Natural killer cell treated with Interleukin-12 subunit alpha and Interleukin-12 subunit beta and Interleukin-15 and Interleukin-18, amount 100 ng/mL, for 72 hours (primary cell): Measurements from ENCODE around the gene NRSN1. TPM values are rescaled to one million over a fixed set of nuclear protein-coding genes. Genes with fewer than 3 reads are reported as not detected.
"Not testable (repeated sequence)": the region's sequence is repeated elsewhere in the genome, so short reads cannot be mapped to it uniquely, and the experiment has no call there.

Experiments used
- ATAC-seq, 2 donors: fragments of 150-1000 bp; cut with Tn5 transposase in 1 of 2; sonication (Bioruptor Pico), chemical (Tn5 transposase) in 1 of 2; 2 replicates each; pipeline ENCODE4 v1.10.0; 2021
- DNase-seq: peaks from one replicate; pipeline ENCODE4 v3.0.0; 2022; ENCODE audit warnings: low spot score
- H3K27ac Mint-ChIP-seq, 2 donors: 1 replicate in 1 of 2; 2 replicates in 1 of 2; pipeline ENCODE4 v1.8.0; 2022; ENCODE audit warnings: mixed read lengths in 2 of 2, mild to moderate bottlenecking in 1 of 2, moderate library complexity in 1 of 2
- H3K27me3 Mint-ChIP-seq, 2 donors: 1 replicate in 1 of 2; 2 replicates in 1 of 2; pipeline ENCODE4 v1.8.0; 2022; ENCODE audit warnings: mixed read lengths in 2 of 2
- H3K36me3 Mint-ChIP-seq: one replicate; pipeline ENCODE4 v1.8.0; 2022; ENCODE audit warnings: mixed read lengths
- H3K4me1 Mint-ChIP-seq, 2 donors: 1 replicate in 1 of 2; 2 replicates in 1 of 2; pipeline ENCODE4 v1.8.0; 2022; ENCODE audit warnings: low read depth in 2 of 2, mixed read lengths in 2 of 2, mild to moderate bottlenecking in 1 of 2
- H3K4me3 Mint-ChIP-seq: one replicate; pipeline ENCODE4 v1.8.0; 2022; ENCODE audit warnings: mixed read lengths
- H3K9me3 Mint-ChIP-seq: 2 replicates; pipeline ENCODE4 v1.8.0; 2022; ENCODE audit warnings: mixed read lengths
- total RNA-seq, 2 donors: library from RNA; stranded (reverse); gene quantifications; one replicate each; pipeline ENCODE4 v1.2.3, GENCODE V29; 2022

NRSN1 gene
- total RNA-seq, 2 donors from 2014 or later = not detected

DNA sequence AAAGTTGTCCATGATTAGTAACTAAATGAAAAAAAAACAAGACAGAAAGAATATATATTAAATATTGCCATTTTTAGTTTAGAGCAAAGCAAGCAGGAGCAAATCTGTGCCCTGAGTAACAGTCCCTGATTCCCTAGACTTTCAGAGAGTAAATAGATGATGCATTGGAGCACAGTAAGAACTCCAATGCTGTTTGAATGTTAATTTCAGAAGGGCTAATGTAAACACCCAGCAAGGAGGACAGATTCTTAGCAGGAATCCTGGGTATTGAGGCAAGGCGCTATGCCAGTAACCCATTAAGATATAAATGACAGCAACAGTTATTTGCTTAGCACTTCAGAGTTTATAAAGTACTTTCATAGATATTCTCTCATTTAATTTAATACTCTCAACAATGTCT lies 15.6 kb upstream of the NRSN1 start:
- Mint-ChIP-seq H3K4me3 (no peak overlapping the region), H3K9me3 (no peaks in the 10 kb centered on the region), H3K4me1 (no peaks in the 10 kb centered on the region), H3K36me3 (no peaks in the 10 kb centered on the region), H3K27ac (no peak overlapping the region), H3K27me3 (no peaks in the 10 kb centered on the region)
- ATAC-seq (no peak), DNase-seq (no peak)

DNA sequence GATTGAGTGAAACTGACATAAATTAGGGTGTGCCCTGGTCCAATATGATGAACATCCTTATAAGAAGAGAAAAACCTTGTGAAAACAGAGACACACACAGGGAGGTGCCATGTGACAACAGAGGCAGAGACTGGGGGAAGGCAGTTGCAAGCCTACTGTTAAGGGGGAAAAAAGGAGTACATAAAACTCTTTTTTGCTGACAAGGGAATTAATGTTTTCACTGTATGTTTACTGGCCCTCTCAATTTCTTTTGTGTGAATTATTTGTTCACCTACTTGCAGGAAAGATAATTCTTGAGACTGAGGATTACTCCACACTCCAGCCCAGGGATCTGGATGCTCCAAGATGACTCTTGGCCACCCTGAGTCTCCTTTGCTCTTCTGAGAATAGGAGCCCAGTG lies 12.1 kb upstream of the NRSN1 start:
- ATAC-seq (no peak), DNase-seq (no peak)
- Mint-ChIP-seq H3K27me3 (no peaks in the 10 kb centered on the region), H3K36me3 (no peaks in the 10 kb centered on the region), H3K4me1 (no peaks in the 10 kb centered on the region), H3K9me3 (peaks cover 7% of the 10 kb centered on the region), H3K4me3 (no peak overlapping the region), H3K27ac (no peak overlapping the region)

- no peak for ATAC-seq
- Mint-ChIP-seq H3K27ac (no peak overlapping the region), H3K4me1 (no peaks in the 10 kb centered on the region), H3K4me3 (no peak overlapping the region), H3K27me3 (no peaks in the 10 kb centered on the region), H3K36me3 (no peaks in the 10 kb centered on the region), H3K9me3 (peaks cover 7% of the 10 kb centered on the region)
- DNase-seq = no peak
Measured at GRCh38 chr6:24117021-24117420, 9.0 kb upstream of the NRSN1 start.

GRCh38 chr6:24122139-24122538 lies 3.9 kb upstream of the NRSN1 start:
- Mint-ChIP-seq H3K9me3 (peaks cover 4% of the 10 kb centered on the region), H3K36me3 (no peaks in the 10 kb centered on the region)

DNA sequence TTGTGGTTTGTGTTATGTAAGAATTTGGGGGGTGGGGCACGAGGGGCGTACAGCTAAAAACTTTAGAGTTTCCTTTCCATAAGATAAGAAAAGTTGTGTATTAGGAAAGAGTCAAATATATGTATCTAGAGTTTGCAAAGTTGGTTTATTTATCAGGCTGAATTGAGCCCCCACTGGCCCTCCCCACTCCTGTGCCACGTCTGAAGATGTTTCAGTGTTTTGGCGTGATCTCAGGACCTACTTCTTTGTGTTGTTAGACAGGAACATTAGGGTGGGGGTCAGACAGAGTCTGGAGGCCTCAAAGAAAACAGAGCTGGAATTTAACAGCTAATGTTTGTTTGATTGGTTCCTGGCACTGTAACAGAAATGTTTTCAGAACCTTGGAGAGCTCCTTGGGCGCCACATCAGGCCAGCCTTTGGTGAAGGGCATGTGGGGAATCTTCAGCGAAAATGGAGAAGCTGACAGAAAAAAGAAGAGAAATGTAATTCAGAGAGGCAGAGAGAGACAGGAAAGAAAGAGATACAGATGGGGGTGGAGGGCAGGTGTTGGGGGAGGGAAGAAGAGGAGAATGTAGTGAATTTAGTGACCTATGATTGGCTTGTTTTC lies 674 bp downstream of the NRSN1 start:
- H3K27me3 Mint-ChIP-seq = peaks cover 0 to 3% of the 10 kb centered on the region in 2 donors
- DNase-seq (no peak), ATAC-seq (no peak)
- H3K4me3 Mint-ChIP-seq = no peak overlapping the region
- H3K9me3 Mint-ChIP-seq = peaks cover 10% of the 10 kb centered on the region
- H3K4me1 Mint-ChIP-seq = no peaks in the 10 kb centered on the region
- H3K36me3 Mint-ChIP-seq = no peaks in the 10 kb centered on the region
- no peak overlapping the region for H3K27ac Mint-ChIP-seq

More at GRCh38 chr6:24122139-24122538, 3.9 kb upstream of the NRSN1 start:
- ATAC-seq (no peak), DNase-seq (no peak)
- peaks cover 0 to 3% of the 10 kb centered on the region in 2 donors for H3K27me3 Mint-ChIP-seq
- H3K4me1 Mint-ChIP-seq = no peaks in the 10 kb centered on the region
- H3K27ac Mint-ChIP-seq = no peak overlapping the region
- no peak overlapping the region for H3K4me3 Mint-ChIP-seq

DNA sequence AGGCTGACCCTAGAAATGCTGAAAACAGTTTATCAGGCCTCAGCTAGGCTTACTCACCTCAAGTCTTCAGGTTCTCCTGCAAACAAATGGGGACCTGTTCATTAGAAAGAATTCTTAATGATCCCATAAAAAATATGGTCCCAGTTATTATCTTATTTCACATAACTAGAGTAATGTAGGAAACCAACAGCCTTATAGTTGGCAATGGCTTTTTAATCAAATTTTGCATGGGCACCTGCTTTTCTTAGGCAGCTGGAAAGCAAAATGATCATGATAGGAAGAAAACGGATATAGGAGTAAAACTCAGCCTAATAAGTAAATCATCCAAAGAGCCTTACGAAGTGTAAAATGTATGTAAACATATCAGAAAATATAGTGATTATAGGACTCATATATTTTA lies 1.3 kb downstream of the NRSN1 start:
- H3K4me3 Mint-ChIP-seq = no peak overlapping the region
- H3K27ac Mint-ChIP-seq = no peak overlapping the region
- ATAC-seq = no peak
- no peaks in the 10 kb centered on the region for H3K4me1 Mint-ChIP-seq
- no peaks in the 10 kb centered on the region for H3K36me3 Mint-ChIP-seq
- DNase-seq = no peak
- H3K9me3 Mint-ChIP-seq = peaks cover 10% of the 10 kb centered on the region
- peaks cover 0 to 3% of the 10 kb centered on the region in 2 donors for H3K27me3 Mint-ChIP-seq

DNA sequence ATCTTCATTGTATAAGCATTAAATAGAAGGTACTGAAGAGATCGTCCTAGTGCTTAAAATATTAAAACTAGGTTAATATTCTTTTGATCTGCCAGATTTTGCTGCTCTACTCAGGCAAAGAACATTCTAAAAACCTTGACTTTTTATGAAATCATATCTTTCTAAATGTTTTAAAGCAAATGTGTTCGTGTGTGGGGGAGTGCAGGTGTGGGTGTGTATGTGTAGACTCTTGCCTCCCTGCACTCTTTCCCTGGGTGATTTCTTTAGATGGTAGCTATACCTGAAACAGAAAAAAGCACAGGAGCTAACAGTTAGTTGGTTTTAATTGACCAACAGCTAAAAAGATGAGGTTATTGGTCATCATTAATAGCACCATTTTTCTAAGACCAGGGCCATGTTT lies 5.7 kb downstream of the NRSN1 start:
- Mint-ChIP-seq H3K36me3 (no peaks in the 10 kb centered on the region), H3K4me1 (no peaks in the 10 kb centered on the region), H3K4me3 (no peak overlapping the region), H3K9me3 (peaks cover 15% of the 10 kb centered on the region), H3K27me3 (no peaks in the 10 kb centered on the region), H3K27ac (no peak overlapping the region)
- DNase-seq (no peak), ATAC-seq (no peak)

- H3K4me3 Mint-ChIP-seq = no peak overlapping the region
- no peak overlapping the region for H3K27ac Mint-ChIP-seq
- H3K4me1 Mint-ChIP-seq = no peaks in the 10 kb centered on the region
- peaks cover 13% of the 10 kb centered on the region for H3K9me3 Mint-ChIP-seq
- H3K27me3 Mint-ChIP-seq = peaks cover 0 to 6% of the 10 kb centered on the region in 2 donors
- no peak for DNase-seq
- no peak for ATAC-seq
- H3K36me3 Mint-ChIP-seq = no peaks in the 10 kb centered on the region
Measured at GRCh38 chr6:24139080-24139479, 13.1 kb downstream of the NRSN1 start.

- peaks cover 10% of the 10 kb centered on the region for H3K9me3 Mint-ChIP-seq
- DNase-seq = no peak
- H3K4me1 Mint-ChIP-seq = no peaks in the 10 kb centered on the region
- no peak overlapping the region for H3K4me3 Mint-ChIP-seq
- H3K36me3 Mint-ChIP-seq = no peaks in the 10 kb centered on the region
- ATAC-seq = no peak
- peaks cover 0 to 6% of the 10 kb centered on the region in 2 donors for H3K27me3 Mint-ChIP-seq
- no peak overlapping the region for H3K27ac Mint-ChIP-seq
Measured at GRCh38 chr6:24139639-24140038, 13.6 kb downstream of the NRSN1 start.

DNA sequence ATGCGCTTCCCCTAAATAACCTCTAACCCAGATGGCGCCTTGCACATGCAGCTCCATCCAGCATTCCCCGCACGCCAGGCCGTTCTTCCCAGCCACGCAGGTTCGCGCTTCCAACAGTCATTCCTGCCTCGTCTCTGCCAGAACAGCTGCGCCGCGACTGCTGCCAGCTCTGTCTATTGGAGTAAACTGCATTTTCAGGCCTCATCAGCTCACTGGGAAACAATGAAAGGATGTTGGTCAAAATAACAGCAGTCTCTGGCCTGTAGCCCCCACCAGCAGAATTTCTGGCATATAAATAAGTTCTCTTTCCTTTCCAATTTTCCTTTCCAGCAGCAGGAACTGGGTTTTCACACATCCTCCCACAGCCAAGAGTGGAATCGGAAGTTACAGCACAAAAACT lies 14.6 kb downstream of the NRSN1 start:
- Mint-ChIP-seq H3K4me1 (no peaks in the 10 kb centered on the region), H3K27me3 (peaks cover 0 to 6% of the 10 kb centered on the region in 2 donors), H3K36me3 (no peaks in the 10 kb centered on the region), H3K27ac (no peak overlapping the region), H3K4me3 (no peak overlapping the region), H3K9me3 (peaks cover 4% of the 10 kb centered on the region)
- no peak for DNase-seq
- no peak for ATAC-seq

- not testable (repeated sequence) for H3K9me3 Mint-ChIP-seq, DNase-seq, H3K4me1 Mint-ChIP-seq, H3K36me3 Mint-ChIP-seq, ATAC-seq, H3K4me3 Mint-ChIP-seq, H3K27ac Mint-ChIP-seq
- peaks cover 0 to 13% of the 10 kb centered on the region in 2 donors for H3K27me3 Mint-ChIP-seq
Measured at GRCh38 chr6:24142733-24143132, 16.7 kb downstream of the NRSN1 start.

DNA sequence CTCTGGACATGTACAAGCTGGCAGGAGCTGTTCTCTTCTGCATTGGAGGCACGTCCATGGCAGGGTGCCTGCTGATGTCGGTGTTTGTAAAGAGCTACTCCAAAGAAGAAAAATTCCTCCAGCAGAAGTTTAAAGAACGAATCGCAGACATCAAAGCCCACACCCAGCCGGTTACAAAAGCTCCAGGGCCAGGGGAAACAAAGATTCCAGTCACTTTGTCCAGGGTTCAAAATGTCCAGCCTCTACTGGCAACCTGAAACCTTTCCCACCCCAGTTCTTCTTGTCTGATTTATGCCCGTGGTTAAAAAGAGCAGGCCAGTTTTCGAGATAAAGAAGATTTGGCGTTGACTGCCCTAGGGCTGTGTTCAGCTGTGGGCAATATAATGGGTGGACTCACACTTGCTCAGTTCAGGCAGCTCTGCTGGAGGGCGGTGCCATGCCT lies 19.7 kb downstream of the NRSN1 start:
- H3K27me3 Mint-ChIP-seq = peaks cover 0 to 13% of the 10 kb centered on the region in 2 donors
- no peak for DNase-seq
- no peak for ATAC-seq

GRCh38 chr6:24146871-24147270 lies 20.9 kb downstream of the NRSN1 start:
- ATAC-seq (no peak), DNase-seq (no peak)
- Mint-ChIP-seq H3K36me3 (no peaks in the 10 kb centered on the region), H3K4me1 (no peaks in the 10 kb centered on the region), H3K27ac (no peak overlapping the region), H3K27me3 (peaks cover 0 to 7% of the 10 kb centered on the region in 2 donors), H3K9me3 (peaks cover 7% of the 10 kb centered on the region), H3K4me3 (no peak overlapping the region)

More for the DNA sequence above, 19.7 kb downstream of the NRSN1 start:
- H3K4me1 Mint-ChIP-seq = no peaks in the 10 kb centered on the region
- no peak overlapping the region for H3K4me3 Mint-ChIP-seq
- no peaks in the 10 kb centered on the region for H3K36me3 Mint-ChIP-seq
- H3K27ac Mint-ChIP-seq = no peak overlapping the region
- peaks cover under 1% of the 10 kb centered on the region for H3K9me3 Mint-ChIP-seq

- ATAC-seq = no peak
- no peak overlapping the region for H3K4me3 Mint-ChIP-seq
Measured at GRCh38 chr6:24147511-24148153, 21.6 kb downstream of the NRSN1 start.

More at GRCh38 chr6:24147511-24148153, 21.6 kb downstream of the NRSN1 start:
- H3K9me3 Mint-ChIP-seq = peaks cover 7% of the 10 kb centered on the region
- H3K36me3 Mint-ChIP-seq = no peaks in the 10 kb centered on the region
- no peak for DNase-seq
- H3K27ac Mint-ChIP-seq = no peak overlapping the region
- no peaks in the 10 kb centered on the region for H3K4me1 Mint-ChIP-seq
- peaks cover 0 to 7% of the 10 kb centered on the region in 2 donors for H3K27me3 Mint-ChIP-seq
